Measurements from ENCODE around the gene IMMP2L.
"Not testable (repeated sequence)": the region's sequence is repeated elsewhere in the genome, so short reads cannot be mapped to it uniquely, and the experiment has no call there.

IMMP2L gene

GRCh38 chr7:111262293-111263116 is 299.8 kb downstream of the IMMP2L start:
- DNase-seq (ENCODE audit: extremely low read depth, low read depth): no peak
- TF ChIP-seq CTCF (IDR thresholded peaks at IDR 0.05; ENCODE audit: low read depth, low read length): no peak

GRCh38 chr7:111261496-111261895 is 300.8 kb downstream of the IMMP2L start:
- TF ChIP-seq CTCF (IDR thresholded peaks at IDR 0.05; ENCODE audit: low read depth, low read length): no peak
- DNase-seq (ENCODE audit: extremely low read depth, low read depth): no peak

DNA sequence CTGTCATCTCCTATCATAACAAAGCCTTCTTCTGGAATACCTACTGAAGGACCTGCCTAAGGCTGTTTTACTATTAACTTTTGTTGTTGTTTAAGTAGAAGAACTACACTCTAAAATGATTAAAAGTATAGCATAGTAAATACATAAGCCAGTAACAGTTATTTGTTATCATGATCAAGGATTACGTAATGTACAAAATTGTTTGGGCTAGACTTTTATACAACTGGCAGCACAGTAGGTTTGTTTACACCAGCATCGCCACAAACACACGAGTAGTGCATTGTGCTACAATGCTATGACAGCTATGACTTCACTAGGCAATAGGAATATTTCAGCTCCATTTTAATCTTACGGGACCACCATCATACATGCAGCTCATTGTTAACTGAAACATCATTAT is 302.3 kb downstream of the IMMP2L start:
- DNase-seq (ENCODE audit: extremely low read depth, low read depth): no peak

DNA sequence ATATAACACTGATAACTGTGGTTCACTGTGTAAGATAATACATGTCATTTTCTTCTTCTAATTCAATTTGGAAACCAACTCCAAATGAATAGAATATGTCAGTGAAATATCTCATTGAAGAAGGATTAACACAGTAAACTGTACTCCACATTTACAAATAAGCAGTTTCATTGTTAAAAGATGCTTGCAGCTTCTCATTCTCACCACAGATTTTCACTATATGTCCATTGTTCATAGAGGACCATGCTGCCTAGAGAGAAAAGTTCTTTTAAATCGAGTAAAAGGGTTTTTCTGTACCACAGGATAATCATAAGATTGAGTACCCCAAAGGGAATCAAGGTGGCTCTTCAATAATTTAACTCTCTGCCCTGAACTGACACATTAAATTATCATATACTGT is 305.9 kb downstream of the IMMP2L start:
- no peak for TF ChIP-seq CTCF (IDR thresholded peaks at IDR 0.05; ENCODE audit: low read depth, low read length)
- no peak for DNase-seq (ENCODE audit: extremely low read depth, low read depth)

More for the DNA sequence above, 302.3 kb downstream of the IMMP2L start:
- TF ChIP-seq CTCF (IDR thresholded peaks at IDR 0.05; ENCODE audit: low read depth, low read length): no peak

GRCh38 chr7:111255576-111255975 is 306.7 kb downstream of the IMMP2L start:
- no peak for TF ChIP-seq CTCF (IDR thresholded peaks at IDR 0.05; ENCODE audit: low read depth, low read length)
- no peak for DNase-seq (ENCODE audit: extremely low read depth, low read depth)

DNA sequence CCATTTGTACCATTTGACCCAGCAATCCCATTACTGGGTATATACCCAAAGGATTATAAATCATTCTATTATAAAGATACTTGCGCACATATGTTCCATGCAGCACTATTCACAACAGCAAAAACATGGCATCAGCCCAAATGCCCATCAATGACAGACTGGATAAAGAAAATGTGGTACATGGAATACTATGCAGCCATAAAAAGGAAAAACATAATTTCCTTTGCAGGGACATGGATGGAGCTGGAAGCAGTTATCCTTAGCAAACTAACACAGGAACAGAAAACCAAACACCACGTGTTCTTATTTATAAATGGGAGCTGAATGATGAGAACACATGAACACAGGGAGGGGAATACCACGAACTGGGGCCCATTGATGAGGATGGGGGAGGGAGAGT is 310.9 kb downstream of the IMMP2L start:
- not testable (repeated sequence) for DNase-seq (ENCODE audit: extremely low read depth, low read depth)

- DNase-seq (ENCODE audit: extremely low read depth, low read depth): not testable (repeated sequence)
These were observed 312.5 kb downstream of the IMMP2L start for GRCh38 chr7:111249807-111250206.

DNA sequence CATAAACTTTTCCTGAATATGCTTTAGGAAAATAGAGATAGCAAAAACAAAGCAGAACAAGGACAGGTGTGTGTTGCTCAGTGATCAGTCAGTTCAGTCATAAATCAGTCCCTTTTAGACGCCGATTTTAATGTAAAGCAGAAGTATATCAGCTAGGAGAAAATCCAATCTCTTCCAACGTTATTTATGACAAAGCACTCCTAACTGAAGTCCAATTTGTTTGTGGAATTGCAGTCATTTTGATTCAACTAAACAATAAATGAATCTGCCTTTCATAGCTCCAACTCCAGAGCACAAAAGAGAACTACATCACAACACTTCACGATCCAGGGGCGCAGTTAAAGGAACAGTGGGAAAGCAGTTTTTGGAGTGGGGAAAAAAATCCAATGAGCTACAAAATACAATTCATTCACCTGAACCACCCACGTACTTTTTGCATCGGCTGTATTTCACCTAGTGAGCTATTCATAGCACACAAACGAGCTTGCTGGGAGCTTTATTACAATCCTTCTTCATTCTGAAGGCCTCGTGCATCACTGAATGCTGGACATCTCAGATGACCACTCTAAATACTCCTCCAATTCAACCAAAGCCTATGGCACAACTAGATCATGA is 320.0 kb downstream of the IMMP2L start:
- no peak for TF ChIP-seq CTCF (IDR thresholded peaks at IDR 0.05; ENCODE audit: low read depth, low read length)
- DNase-seq (ENCODE audit: extremely low read depth, low read depth): no peak
